ENCODE measurements around the gene TNK1. TPM values are rescaled to one million over a fixed set of nuclear protein-coding genes. Genes with fewer than 3 reads are reported as not detected.

TNK1 gene
- total and polyA plus RNA-seq, 9 of the 15 experiments (the other 6 are each of a cell fraction or from before 2014, with no cell fraction given): 0.28 to 5.2 (median 2.1) TPM

DNA sequence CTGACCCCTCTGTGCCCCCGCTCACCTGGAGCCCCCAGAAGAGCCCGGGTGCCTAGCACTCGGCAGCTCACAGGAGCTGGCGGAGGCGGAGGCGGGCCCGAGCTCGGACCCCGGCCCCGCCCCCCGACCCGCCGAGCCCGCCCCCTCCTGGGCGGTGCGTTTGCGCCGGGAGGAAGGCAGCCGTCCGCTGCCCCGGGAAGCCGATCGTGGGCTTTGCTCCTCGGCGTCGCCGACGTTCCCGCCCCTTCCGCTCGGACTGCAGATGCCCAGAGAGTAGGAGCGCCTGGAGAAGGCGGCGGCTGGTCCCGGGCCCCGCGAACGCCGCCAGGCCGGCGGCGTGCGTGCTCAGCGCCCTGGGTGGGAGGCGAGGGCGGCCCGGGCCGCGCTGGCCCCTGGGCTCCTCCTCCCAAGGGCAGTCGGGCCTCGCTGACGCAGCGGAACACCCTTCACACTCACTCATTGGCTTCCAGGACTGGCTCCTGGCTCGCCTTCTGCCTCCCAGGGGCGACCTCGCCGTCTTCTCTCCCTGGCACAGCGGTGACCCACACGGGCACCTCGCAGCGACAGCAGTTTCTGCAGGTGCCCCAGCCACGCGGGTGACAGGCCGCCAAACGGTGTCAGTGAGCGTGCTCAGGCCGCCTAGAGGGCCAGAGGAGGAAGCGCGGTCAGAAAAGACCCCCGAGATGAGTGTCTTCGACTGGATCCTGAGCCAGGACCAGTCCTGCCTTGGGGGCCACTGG lies 13.7 kb downstream of the TNK1 start, which contains the start of gene PLSCR3 (continued):
- peak; percentile 30 for TF ChIP-seq RBBP5 (IDR thresholded peaks at IDR 0.05; ENCODE audit: borderline replicate concordance, insufficient read depth, low read length, poor library complexity, severe bottlenecking)
- TF ChIP-seq RB1 (IDR thresholded peaks at IDR 0.05; ENCODE audit: low read depth): peak; percentile 44; the same call in 1 of the 2 replicates
- TF ChIP-seq GABPB1 (CRISPR knock-in tag; IDR thresholded peaks at IDR 0.05): peak; percentile 51; the same call in 1 of the 2 replicates
- 0 out of 2 replicates have a peak, but pooled peaks have one; percentile 29 for TF ChIP-seq ESRRA (IDR thresholded peaks at IDR 0.05; ENCODE audit: borderline replicate concordance, low read depth)
- TF ChIP-seq MYC (IDR thresholded peaks at IDR 0.05; ENCODE audit: low read depth, low read length): peak; percentile 60; the same call in 1 of the 2 replicates
- TF ChIP-seq MYC (CRISPR knock-in tag; IDR thresholded peaks at IDR 0.05; ENCODE audit: borderline replicate concordance, low read depth): no peak
- no peak for TF ChIP-seq KLF6 (CRISPR knock-in tag; IDR thresholded peaks at IDR 0.05; ENCODE audit: borderline replicate concordance)

DNA sequence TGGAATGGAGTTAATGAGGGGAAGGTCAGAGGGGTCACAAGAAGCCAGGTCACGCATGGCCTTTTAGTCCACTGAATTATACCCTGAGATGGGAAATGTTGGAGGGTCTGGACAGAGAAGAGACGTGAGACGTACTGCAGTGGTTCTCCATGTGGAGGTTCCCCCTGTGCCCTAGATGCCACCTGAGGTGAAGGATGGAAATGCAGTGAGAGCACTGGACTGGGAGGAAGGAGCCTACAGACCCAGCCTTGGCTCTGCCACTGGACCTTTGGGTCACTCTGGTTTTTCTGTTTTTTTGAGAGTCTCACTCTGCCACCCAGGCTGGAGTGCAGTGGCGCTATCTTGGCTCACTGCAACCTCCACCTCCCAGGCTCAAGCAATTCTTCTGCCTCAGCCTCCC lies 15.3 kb downstream of the TNK1 start:
- no peak overlapping the region for H3K9ac ChIP-seq (ENCODE audit: insufficient read depth in 1 of 2, low read depth in 2 of 2, low read length in 2 of 2)
- 90% methylated on average over 2 of the region's 4 CpGs for WGBS (ENCODE audit: insufficient coverage, low coverage, missing lambda C conversion rate)
- no peaks in the 10 kb centered on the region for H4K20me1 ChIP-seq (replicated peaks; ENCODE audit: control insufficient read depth, insufficient read depth, low read length)
- ChIA-PET POLR2A (no interaction called here), CTCF (ENCODE audit: low intra/inter-chr PET ratio) (no interaction called here)
- in situ Hi-C loops (cut with MboI): no loop called here
- no peaks in the 10 kb centered on the region; the same call in 2 of the 3 replicates for H3K36me3 ChIP-seq (ENCODE audit: control insufficient read depth, insufficient read depth, low read length)
- intact Hi-C loops (cut with micrococcal nuclease): no loop called here
- H3K27me3 ChIP-seq (ENCODE audit: control insufficient read depth in 2 of 2, insufficient read depth in 2 of 2, low read length in 2 of 2): no peaks in the 10 kb centered on the region
- no peak overlapping the region for H2AFZ ChIP-seq (ENCODE audit: low read depth, low read length)
- no peak overlapping the region for H3K4me2 ChIP-seq (ENCODE audit: insufficient read depth, low read length)
- H3K27ac ChIP-seq (ENCODE audit: extremely low read depth, low read depth, low read length): no peak overlapping the region
- FAIRE-seq (no peak), ATAC-seq (no peak), DNase-seq (ENCODE audit: extremely low read depth in 1 of 4, low spot score in 3 of 4) (no peak)
- H3K9me1 ChIP-seq (ENCODE audit: control insufficient read depth, insufficient read depth, low read length): no peaks in the 10 kb centered on the region
- H3K9me3 ChIP-seq (replicated peaks; ENCODE audit: control insufficient read depth, insufficient read depth, low read depth, low read length): no peaks in the 10 kb centered on the region
- BruUV-seq (replicated peaks): no TSS peak
- no peak overlapping the region for H3K4me3 ChIP-seq
- TF ChIP-seq ZNF274 (IDR thresholded peaks at IDR 0.05; ENCODE audit: borderline replicate concordance, low read depth, low read length): no peak
- TF ChIP-seq CBFA2T3 (IDR thresholded peaks at IDR 0.05): no peak
- no peak for TF ChIP-seq HMG20B (CRISPR knock-in tag; IDR thresholded peaks at IDR 0.05)
- no peak for TF ChIP-seq ETS2 (tag; IDR thresholded peaks at IDR 0.05; ENCODE audit: borderline replicate concordance, poor library complexity, severe bottlenecking)
- TF ChIP-seq FIP1L1 (IDR thresholded peaks at IDR 0.05; ENCODE audit: low read depth, low read length, poor library complexity, severe bottlenecking): no peak
- TF ChIP-seq SUPT5H (IDR thresholded peaks at IDR 0.05): no peak
- TF ChIP-seq, protein P1, sequence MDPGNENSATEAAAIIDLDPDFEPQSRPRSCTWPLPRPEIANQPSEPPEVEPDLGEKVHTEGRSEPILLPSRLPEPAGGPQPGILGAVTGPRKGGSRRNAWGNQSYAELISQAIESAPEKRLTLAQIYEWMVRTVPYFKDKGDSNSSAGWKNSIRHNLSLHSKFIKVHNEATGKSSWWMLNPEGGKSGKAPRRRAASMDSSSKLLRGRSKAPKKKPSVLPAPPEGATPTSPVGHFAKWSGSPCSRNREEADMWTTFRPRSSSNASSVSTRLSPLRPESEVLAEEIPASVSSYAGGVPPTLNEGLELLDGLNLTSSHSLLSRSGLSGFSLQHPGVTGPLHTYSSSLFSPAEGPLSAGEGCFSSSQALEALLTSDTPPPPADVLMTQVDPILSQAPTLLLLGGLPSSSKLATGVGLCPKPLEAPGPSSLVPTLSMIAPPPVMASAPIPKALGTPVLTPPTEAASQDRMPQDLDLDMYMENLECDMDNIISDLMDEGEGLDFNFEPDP (CRISPR knock-in tag; IDR thresholded peaks at IDR 0.05): no peak
- H3K4me1 ChIP-seq (replicated peaks in 1 of 2; ENCODE audit: control insufficient read depth in 2 of 2, insufficient read depth in 2 of 2, low read length in 2 of 2): peaks cover 3 to 29% of the 10 kb centered on the region in 2 experiments; a peak in 4 of 5 replicates
- H3K79me2 ChIP-seq (ENCODE audit: control insufficient read depth, insufficient read depth, low read length): no peaks in the 10 kb centered on the region
